ENCODE results near the gene TRA2A. TPM values are rescaled to one million over a fixed set of nuclear protein-coding genes. Genes with fewer than 3 reads are reported as not detected.

TRA2A gene
- 10 to 100 TPM; 16.7 to 35.3 (median 28.7) TPM for total RNA-seq

GRCh38 chr7:23531794-23532489, at the start of gene TRA2A:
Gene TRA2A, minus strand, starts transcription at chr7:23531981. Its CDS starts 157 bp downstream, at chr7:23531824.
- peak; percentile 99 for DNase-seq (ENCODE audit: extremely low spot score)
- no peaks in the 10 kb centered on the region for H3K9me3 ChIP-seq
- H3K27me3 ChIP-seq = no peaks in the 10 kb centered on the region
- TF ChIP-seq, protein P1, sequence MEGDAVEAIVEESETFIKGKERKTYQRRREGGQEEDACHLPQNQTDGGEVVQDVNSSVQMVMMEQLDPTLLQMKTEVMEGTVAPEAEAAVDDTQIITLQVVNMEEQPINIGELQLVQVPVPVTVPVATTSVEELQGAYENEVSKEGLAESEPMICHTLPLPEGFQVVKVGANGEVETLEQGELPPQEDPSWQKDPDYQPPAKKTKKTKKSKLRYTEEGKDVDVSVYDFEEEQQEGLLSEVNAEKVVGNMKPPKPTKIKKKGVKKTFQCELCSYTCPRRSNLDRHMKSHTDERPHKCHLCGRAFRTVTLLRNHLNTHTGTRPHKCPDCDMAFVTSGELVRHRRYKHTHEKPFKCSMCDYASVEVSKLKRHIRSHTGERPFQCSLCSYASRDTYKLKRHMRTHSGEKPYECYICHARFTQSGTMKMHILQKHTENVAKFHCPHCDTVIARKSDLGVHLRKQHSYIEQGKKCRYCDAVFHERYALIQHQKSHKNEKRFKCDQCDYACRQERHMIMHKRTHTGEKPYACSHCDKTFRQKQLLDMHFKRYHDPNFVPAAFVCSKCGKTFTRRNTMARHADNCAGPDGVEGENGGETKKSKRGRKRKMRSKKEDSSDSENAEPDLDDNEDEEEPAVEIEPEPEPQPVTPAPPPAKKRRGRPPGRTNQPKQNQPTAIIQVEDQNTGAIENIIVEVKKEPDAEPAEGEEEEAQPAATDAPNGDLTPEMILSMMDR (IDR thresholded peaks at IDR 0.05) = no peak
- TF ChIP-seq POLR2AphosphoS5 (IDR thresholded peaks at IDR 0.05) (peak; percentile 95 to 98), EP300 (IDR thresholded peaks at IDR 0.05) (no peak), POLR2A (IDR thresholded peaks at IDR 0.05; ENCODE audit: low read depth) (peak; percentile 86)
- 32% methylated on average over 21 of the region's 50 CpGs for WGBS
- H3K4me3 ChIP-seq = peak within 1 kb of the TSS; percentile 84 to 99 (median 94)
- H3K4me1 ChIP-seq = peaks cover 18 to 42% (median 40%) of the 10 kb centered on the region in 4 donors
- intact Hi-C loops (cut with DNase I) = no loop called here
- H3K27ac ChIP-seq (replicated peaks in 1 of 4) = peak within 1 kb of the TSS; percentile 96 to 99 (median 98)
- H3K36me3 ChIP-seq = no peaks in the 10 kb centered on the region

- no peak overlapping the region for H3K27ac ChIP-seq (replicated peaks in 1 of 4)
- no peak overlapping the region for H3K4me3 ChIP-seq
- peaks cover 0 to 23% (median 0%) of the 10 kb centered on the region in 4 donors for H3K27me3 ChIP-seq
- TF ChIP-seq, protein P1 (IDR thresholded peaks at IDR 0.05) = peak; percentile 80 to 88 (median 84)
- TF ChIP-seq EP300 (IDR thresholded peaks at IDR 0.05) (no peak), POLR2AphosphoS5 (IDR thresholded peaks at IDR 0.05) (no peak), POLR2A (IDR thresholded peaks at IDR 0.05; ENCODE audit: low read depth) (no peak)
- intact Hi-C loops (cut with DNase I) = loop anchor here (10.0 kb wide), 1 partner anchor 1094 kb away; no protein-coding TSS in a partner anchor
- WGBS = 34% methylated on average over 5 of the region's 5 CpGs
- DNase-seq (ENCODE audit: extremely low spot score) = no peak
- peaks cover 0 to 5% (median 0%) of the 10 kb centered on the region in 4 donors for H3K4me1 ChIP-seq
- H3K36me3 ChIP-seq = no peaks in the 10 kb centered on the region
- H3K9me3 ChIP-seq = no peaks in the 10 kb centered on the region
Measured at GRCh38 chr7:23570592-23571200, 38.9 kb upstream of the TRA2A start.

GRCh38 chr7:23558303-23558702, 26.5 kb upstream of the TRA2A start:
- no peak overlapping the region for H3K27ac ChIP-seq (replicated peaks in 1 of 4)
- no peaks in the 10 kb centered on the region for H3K9me3 ChIP-seq
- no peak for DNase-seq (ENCODE audit: extremely low spot score)
- no peaks in the 10 kb centered on the region for H3K27me3 ChIP-seq
- no peak overlapping the region for H3K4me3 ChIP-seq
- H3K4me1 ChIP-seq = no peaks in the 10 kb centered on the region
- H3K36me3 ChIP-seq = no peaks in the 10 kb centered on the region
- TF ChIP-seq POLR2AphosphoS5 (IDR thresholded peaks at IDR 0.05) (no peak), POLR2A (IDR thresholded peaks at IDR 0.05; ENCODE audit: low read depth) (no peak), EP300 (IDR thresholded peaks at IDR 0.05) (no peak)
- TF ChIP-seq, protein P1 (IDR thresholded peaks at IDR 0.05) = no peak
- intact Hi-C loops (cut with DNase I) = no loop called here

DNA sequence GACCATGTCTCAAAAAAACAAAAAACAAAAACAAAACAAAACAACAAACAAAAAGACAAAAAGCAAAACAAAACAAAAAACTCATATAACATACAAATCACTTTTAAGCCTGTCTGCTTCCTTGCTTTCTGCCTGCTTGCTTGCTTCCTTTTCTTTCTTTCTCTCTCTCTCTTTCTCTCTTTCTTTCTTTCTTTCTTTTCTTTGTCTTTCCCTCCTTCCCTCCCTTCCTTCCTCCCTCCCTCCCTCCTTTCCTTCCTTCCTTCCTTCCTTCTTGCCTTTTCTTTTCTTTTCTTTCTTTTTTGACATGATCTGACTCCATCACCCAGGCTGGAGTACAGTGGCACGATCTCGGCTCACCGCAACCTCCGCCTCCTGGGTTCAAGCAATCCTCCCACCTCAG, 15.9 kb upstream of the TRA2A start:
- H3K4me1 ChIP-seq = peaks cover 0 to 4% (median 0%) of the 10 kb centered on the region in 4 donors
- WGBS = 95% methylated on average over 4 of the region's 4 CpGs

More for the DNA sequence above, 15.9 kb upstream of the TRA2A start:
- TF ChIP-seq EP300 (IDR thresholded peaks at IDR 0.05) (no peak), POLR2A (IDR thresholded peaks at IDR 0.05; ENCODE audit: low read depth) (no peak), POLR2AphosphoS5 (IDR thresholded peaks at IDR 0.05) (no peak)
- TF ChIP-seq, protein P1 (IDR thresholded peaks at IDR 0.05) = no peak
- no peak for DNase-seq (ENCODE audit: extremely low spot score)
- no peaks in the 10 kb centered on the region for H3K9me3 ChIP-seq
- H3K4me3 ChIP-seq = no peak overlapping the region
- no peak overlapping the region for H3K27ac ChIP-seq (replicated peaks in 1 of 4)
- intact Hi-C loops (cut with DNase I) = no loop called here
- peaks cover 0 to 7% (median 0%) of the 10 kb centered on the region in 4 donors for H3K27me3 ChIP-seq
- H3K36me3 ChIP-seq = no peaks in the 10 kb centered on the region
